Activated T-helper 2 cell treated with anti-CD3 and anti-CD28 coated beads, Interferon-gamma antibody, Interleukin-2, Interleukin-4, amounts not matched to agents 10 μg/mL and 5 μg/mL and 100 μg/mL, durations not matched to agents 14 hours and 24 hours and 36 hours (primary cell): Measurements from ENCODE around the gene CFAP119. TPM values are rescaled to one million over a fixed set of nuclear protein-coding genes. Genes with fewer than 3 reads are reported as not detected.

Source experiments
- DNase-seq: peaks from one replicate; pipeline ENCODE4 v3.0.0; 2021; ENCODE audit warnings: low spot score
- H3K27ac Mint-ChIP-seq: one replicate; pipeline ENCODE4 v1.8.0; 2021; ENCODE audit warnings: mixed read lengths
- H3K27me3 Mint-ChIP-seq: one replicate; pipeline ENCODE4 v1.8.0; 2021; ENCODE audit warnings: low read depth, mixed read lengths
- H3K36me3 Mint-ChIP-seq: one replicate; pipeline ENCODE4 v1.8.0; 2021; ENCODE audit warnings: low read depth, mixed read lengths
- H3K4me1 Mint-ChIP-seq: one replicate; pipeline ENCODE4 v1.8.0; 2021; ENCODE audit warnings: low read depth, mixed read lengths
- H3K4me3 Mint-ChIP-seq: one replicate; pipeline ENCODE4 v1.8.0; 2021; ENCODE audit warnings: low read depth, mild to moderate bottlenecking, moderate library complexity, mixed read lengths
- H3K9me3 Mint-ChIP-seq: one replicate; pipeline ENCODE4 v1.8.0; 2021; ENCODE audit warnings: mixed read lengths
- intact Hi-C: fragments of 100-400 bp; cut with micrococcal nuclease; formaldehyde crosslinking; loops from one replicate; pipeline ENCODE4 v1.15.1; 2023
- total RNA-seq: library from RNA; stranded (reverse); gene quantifications from 2 replicates; pipeline ENCODE4 v1.2.3, GENCODE V29; 2022

CFAP119 gene
- total RNA-seq, 1 donor from 2014 or later = 2.8 TPM

GRCh38 chr16:30786936-30787612 lies 25.2 kb upstream of the CFAP119 start, which contains the start of gene ZNF629:
ZNF629 (minus strand) TSS chr16:30787205; CDS start chr16:30784482, 2,723 bp downstream.
- Mint-ChIP-seq H3K36me3 (no peaks in the 10 kb centered on the region), H3K27ac (no peak within 1 kb of the TSS), H3K4me3 (peak within 1 kb of the TSS; percentile 51), H3K9me3 (no peaks in the 10 kb centered on the region), H3K27me3 (peaks cover 33% of the 10 kb centered on the region), H3K4me1 (peaks cover 1% of the 10 kb centered on the region)
- intact Hi-C loops = no loop called here
- DNase-seq = no peak

GRCh38 chr16:30786115-30786935 lies 24.5 kb upstream of the CFAP119 start:
- peak overlapping the region; percentile 42 for H3K4me3 Mint-ChIP-seq
- no peaks in the 10 kb centered on the region for H3K9me3 Mint-ChIP-seq
- intact Hi-C loops = no loop called here
- H3K27ac Mint-ChIP-seq = no peak overlapping the region
- H3K4me1 Mint-ChIP-seq = peaks cover 1% of the 10 kb centered on the region
- peaks cover 33% of the 10 kb centered on the region for H3K27me3 Mint-ChIP-seq
- DNase-seq = no peak
- no peaks in the 10 kb centered on the region for H3K36me3 Mint-ChIP-seq

DNA sequence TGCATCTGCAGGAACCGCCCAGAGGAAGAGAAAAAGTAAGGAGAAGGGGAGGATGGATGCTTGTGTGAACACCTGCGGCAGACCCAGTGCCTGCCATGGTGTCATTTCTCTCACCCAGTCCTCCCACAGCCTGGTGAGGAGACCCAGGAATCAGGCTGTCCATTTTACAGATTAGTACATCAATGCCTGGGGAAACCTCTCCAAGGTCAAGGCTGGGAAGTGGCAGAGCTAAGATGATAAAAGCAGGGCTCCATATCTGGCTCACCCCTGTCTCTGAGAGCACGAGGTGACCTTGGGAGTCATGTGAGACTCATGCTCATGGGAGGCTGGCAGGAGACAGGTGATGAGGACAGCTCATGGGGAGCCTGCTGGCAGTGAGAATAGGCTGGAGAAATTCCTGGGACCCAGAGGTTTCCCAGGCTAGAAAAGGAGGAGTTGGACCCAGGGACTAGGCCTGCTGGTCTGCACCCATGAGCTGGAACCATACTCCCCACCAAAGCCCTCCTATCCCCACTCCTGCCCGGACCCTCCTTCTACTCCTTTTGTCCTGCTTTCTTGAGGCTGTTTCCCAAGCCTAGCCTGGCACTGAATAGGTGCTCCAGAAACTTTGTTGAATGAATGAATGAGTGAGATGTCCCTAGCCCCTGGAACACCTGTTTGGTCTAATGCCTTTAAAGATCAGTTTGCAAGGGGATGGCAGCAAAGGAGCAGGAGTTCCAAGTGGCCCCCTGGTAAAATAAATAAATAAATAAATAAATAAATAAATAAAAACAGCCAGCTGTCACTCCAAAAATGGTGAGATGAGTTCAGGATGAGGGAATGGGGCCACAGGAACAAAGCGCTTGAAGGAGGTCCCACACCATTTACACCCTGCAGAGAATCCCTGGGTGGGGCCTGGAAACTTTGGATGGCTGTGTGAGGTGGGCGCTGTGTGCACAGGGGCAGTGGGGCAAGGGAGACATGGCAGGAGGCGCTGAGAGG lies 23.6 kb upstream of the CFAP119 start:
- H3K4me1 Mint-ChIP-seq = peaks cover 1% of the 10 kb centered on the region
- H3K27me3 Mint-ChIP-seq = peaks cover 33% of the 10 kb centered on the region
- H3K27ac Mint-ChIP-seq = no peak overlapping the region
- no peaks in the 10 kb centered on the region for H3K9me3 Mint-ChIP-seq
- no peak for DNase-seq
- no peak overlapping the region for H3K4me3 Mint-ChIP-seq
- H3K36me3 Mint-ChIP-seq = no peaks in the 10 kb centered on the region
- intact Hi-C loops = no loop called here

- H3K27me3 Mint-ChIP-seq = peaks cover 33% of the 10 kb centered on the region
- DNase-seq = no peak
- H3K9me3 Mint-ChIP-seq = no peaks in the 10 kb centered on the region
- no peak overlapping the region for H3K27ac Mint-ChIP-seq
- no peak overlapping the region for H3K4me3 Mint-ChIP-seq
- peaks cover 1% of the 10 kb centered on the region for H3K4me1 Mint-ChIP-seq
- intact Hi-C loops = no loop called here
- H3K36me3 Mint-ChIP-seq = no peaks in the 10 kb centered on the region
Measured at GRCh38 chr16:30784215-30784614, 22.4 kb upstream of the CFAP119 start.

GRCh38 chr16:30783280-30784109 lies 21.6 kb upstream of the CFAP119 start:
- Mint-ChIP-seq H3K27ac (no peak overlapping the region), H3K4me3 (no peak overlapping the region)

GRCh38 chr16:30782486-30783279 lies 20.8 kb upstream of the CFAP119 start:
- intact Hi-C loops = no loop called here
- H3K4me1 Mint-ChIP-seq = peaks cover 1% of the 10 kb centered on the region
- no peak for DNase-seq
- H3K4me3 Mint-ChIP-seq = no peak overlapping the region
- no peaks in the 10 kb centered on the region for H3K9me3 Mint-ChIP-seq
- H3K36me3 Mint-ChIP-seq = no peaks in the 10 kb centered on the region
- no peak overlapping the region for H3K27ac Mint-ChIP-seq
- H3K27me3 Mint-ChIP-seq = peaks cover 24% of the 10 kb centered on the region

More at GRCh38 chr16:30783280-30784109, 21.6 kb upstream of the CFAP119 start:
- Mint-ChIP-seq H3K36me3 (no peaks in the 10 kb centered on the region), H3K9me3 (no peaks in the 10 kb centered on the region), H3K27me3 (peaks cover 31% of the 10 kb centered on the region), H3K4me1 (peaks cover 1% of the 10 kb centered on the region)
- intact Hi-C loops = no loop called here
- DNase-seq = no peak

GRCh38 chr16:30780549-30780948 lies 18.7 kb upstream of the CFAP119 start:
- Mint-ChIP-seq H3K36me3 (peaks cover 6% of the 10 kb centered on the region), H3K27ac (no peak overlapping the region), H3K4me1 (peaks cover 4% of the 10 kb centered on the region), H3K9me3 (no peaks in the 10 kb centered on the region), H3K27me3 (peaks cover 10% of the 10 kb centered on the region), H3K4me3 (no peak overlapping the region)
- no peak for DNase-seq
- intact Hi-C loops = no loop called here

DNA sequence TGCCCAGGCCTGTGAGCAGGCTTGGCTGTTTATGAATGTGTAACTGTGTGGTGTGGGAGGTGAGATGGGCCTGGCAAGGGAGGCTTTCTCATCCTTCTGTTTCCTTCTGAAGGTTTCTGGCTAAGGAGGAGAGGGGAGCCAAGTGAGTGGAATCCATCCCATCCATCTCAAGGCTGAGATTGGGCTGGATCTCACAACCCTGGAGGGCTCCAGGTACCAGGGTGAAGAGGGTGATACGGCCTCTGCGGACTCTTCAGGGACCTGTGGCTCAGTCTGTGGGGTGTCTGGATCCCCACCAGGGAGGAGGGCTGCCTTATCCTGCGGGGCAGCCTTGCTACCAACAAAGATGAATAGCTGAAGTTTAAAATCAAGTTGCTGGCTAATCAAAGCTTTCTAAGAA lies 18.2 kb upstream of the CFAP119 start:
- peaks cover 10% of the 10 kb centered on the region for H3K36me3 Mint-ChIP-seq
- no peak overlapping the region for H3K27ac Mint-ChIP-seq
- intact Hi-C loops = no loop called here
- peaks cover 8% of the 10 kb centered on the region for H3K4me1 Mint-ChIP-seq
- H3K9me3 Mint-ChIP-seq = no peaks in the 10 kb centered on the region
- peaks cover 4% of the 10 kb centered on the region for H3K27me3 Mint-ChIP-seq
- no peak for DNase-seq
- no peak overlapping the region for H3K4me3 Mint-ChIP-seq

- H3K36me3 Mint-ChIP-seq = peaks cover 10% of the 10 kb centered on the region
- intact Hi-C loops = no loop called here
- peaks cover 12% of the 10 kb centered on the region for H3K4me1 Mint-ChIP-seq
- peaks cover 2% of the 10 kb centered on the region for H3K27me3 Mint-ChIP-seq
- H3K9me3 Mint-ChIP-seq = no peaks in the 10 kb centered on the region
- DNase-seq = no peak
- no peak overlapping the region for H3K4me3 Mint-ChIP-seq
- H3K27ac Mint-ChIP-seq = no peak overlapping the region
Measured at GRCh38 chr16:30779596-30779995, 17.7 kb upstream of the CFAP119 start.

DNA sequence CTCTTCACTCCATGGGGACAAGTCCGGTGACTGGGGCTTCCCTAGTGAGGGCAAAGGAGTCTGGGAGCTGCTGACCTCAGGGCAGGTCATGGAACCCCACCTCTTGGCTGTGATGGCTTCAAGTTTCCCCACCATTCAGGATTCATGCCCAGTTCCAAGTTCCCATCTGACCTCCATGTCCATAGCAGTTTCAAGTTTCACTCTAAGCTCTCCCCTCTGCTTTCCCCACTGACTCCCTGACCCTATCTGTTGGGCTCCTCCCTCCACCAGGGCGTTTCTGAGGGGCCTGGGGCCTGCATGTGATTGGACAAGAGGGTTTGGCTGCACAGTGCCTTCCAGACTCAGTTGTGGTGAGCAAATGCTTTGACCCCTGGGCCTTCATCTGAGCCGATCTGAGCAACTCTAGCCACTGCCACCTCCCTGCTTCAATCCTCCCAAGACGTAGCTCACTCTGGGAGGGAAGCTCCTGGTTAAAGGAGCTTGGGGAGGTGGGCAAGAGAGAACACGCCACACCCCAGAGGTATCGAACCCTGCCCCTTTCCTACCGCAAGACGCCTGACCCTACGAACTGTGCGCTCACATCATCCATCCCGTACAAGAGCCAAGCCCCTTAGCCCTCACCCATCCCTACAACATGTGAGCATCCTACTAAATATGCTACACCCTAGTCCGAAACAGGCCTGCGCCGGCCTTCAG lies 16.8 kb upstream of the CFAP119 start:
- Mint-ChIP-seq H3K4me1 (peaks cover 12% of the 10 kb centered on the region), H3K27ac (no peak overlapping the region), H3K36me3 (peaks cover 14% of the 10 kb centered on the region), H3K9me3 (no peaks in the 10 kb centered on the region), H3K27me3 (no peaks in the 10 kb centered on the region), H3K4me3 (peak overlapping the region; percentile 4)
- intact Hi-C loops = no loop called here
- DNase-seq = no peak
